ENCODE measurements around the gene THSD1.
A peak's percentile ranks its signal among the peaks of the same experiment; 100 is the strongest.
"Not testable (repeated sequence)": the region's sequence is repeated elsewhere in the genome, so short reads cannot be mapped to it uniquely, and the experiment has no call there.

THSD1 gene

GRCh38 chr13:52356327-52356726 lies 49.6 kb downstream of the THSD1 start:
- DNase-seq (ENCODE audit: low read depth): no peak

GRCh38 chr13:52353193-52353592 lies 52.8 kb downstream of the THSD1 start:
- peak; percentile 77 for DNase-seq (ENCODE audit: low read depth)

GRCh38 chr13:52348983-52349780 lies 56.8 kb downstream of the THSD1 start:
- peak; percentile 77 for DNase-seq (ENCODE audit: low read depth)

- DNase-seq (ENCODE audit: low read depth): peak; percentile 81
Observed at GRCh38 chr13:52348071-52348470, 57.9 kb downstream of the THSD1 start.

- DNase-seq (ENCODE audit: low read depth): no peak
Observed at GRCh38 chr13:52345631-52346251, 60.2 kb downstream of the THSD1 start.

- peak; percentile 36 for DNase-seq (ENCODE audit: low read depth)
Observed at GRCh38 chr13:52345048-52345447, 60.9 kb downstream of the THSD1 start.

GRCh38 chr13:52344108-52344507 lies 61.9 kb downstream of the THSD1 start:
- DNase-seq (ENCODE audit: low read depth): no peak

GRCh38 chr13:52342203-52342602 lies 63.8 kb downstream of the THSD1 start:
- not testable (repeated sequence) for DNase-seq (ENCODE audit: low read depth)

- not testable (repeated sequence) for DNase-seq (ENCODE audit: low read depth)
Observed at GRCh38 chr13:52337828-52338455, 68.0 kb downstream of the THSD1 start.

- not testable (repeated sequence) for DNase-seq (ENCODE audit: low read depth)
Observed at GRCh38 chr13:52334107-52334506, 71.9 kb downstream of the THSD1 start.

- not testable (repeated sequence) for DNase-seq (ENCODE audit: low read depth)
Observed at GRCh38 chr13:52331844-52332243, 74.1 kb downstream of the THSD1 start.
